HepG2 (cell line): Measurements from ENCODE around the gene AGAP3. TPM values are rescaled to one million over a fixed set of nuclear protein-coding genes. Genes with fewer than 3 reads are reported as not detected.

Experiments
- E2F5 ChIP-seq: sonication (generic); formaldehyde crosslinking; conservative IDR thresholded peaks from 2 replicates; pipeline ENCODE4 v1.4.0; 2020; ENCODE audit warnings: missing genetic modification reagents
- EHMT2 ChIP-seq: fragments of 200-600 bp; sonication (generic); IDR thresholded peaks from 2 replicates; pipeline ENCODE4 v1.7.0; 2017; ENCODE audit warnings: antibody characterized with exemption, low read depth, low read length, borderline replicate concordance
- ELF3 ChIP-seq: IDR thresholded peaks from 2 replicates; pipeline ENCODE4 v1.6.1; 2016; ENCODE audit warnings: missing genetic modification reagents, missing compliant biosample characterization
- ERF ChIP-seq: IDR thresholded peaks from 2 replicates; pipeline ENCODE4 v1.6.1; 2018; ENCODE audit warnings: missing biosample characterization, missing genetic modification reagents
- FOXO4 ChIP-seq: sonication (generic); formaldehyde crosslinking; conservative IDR thresholded peaks from 2 replicates; pipeline ENCODE4 v1.8.1; 2023; ENCODE audit warnings: missing genetic modification reagents
- MBD4 ChIP-seq: IDR thresholded peaks from 2 replicates; pipeline ENCODE4 v1.6.1; 2012; ENCODE audit warnings: low read length, inconsistent platforms, borderline replicate concordance
- MTA1 ChIP-seq: sonication (generic); formaldehyde crosslinking; IDR thresholded peaks from 2 replicates; pipeline ENCODE4 v1.4.0; 2020; ENCODE audit warnings: missing genetic modification reagents, mild to moderate bottlenecking, borderline replicate concordance
- SRSF9 ChIP-seq: fragments of 200-400 bp; formaldehyde crosslinking; IDR thresholded peaks from 2 replicates; pipeline ENCODE4 v1.6.1; 2018; ENCODE audit warnings: borderline replicate concordance, mild to moderate bottlenecking, low read depth, low read length; ENCODE audit not compliant: insufficient read depth, poor library complexity, severe bottlenecking
- STAT5B ChIP-seq: sonication (generic); formaldehyde crosslinking; IDR thresholded peaks from 2 replicates; pipeline ENCODE4 v1.4.0; 2020; ENCODE audit warnings: missing genetic modification reagents
- TSC22D2 ChIP-seq: sonication (generic); formaldehyde crosslinking; IDR thresholded peaks from 2 replicates; pipeline ENCODE4 v1.5.1; 2020; ENCODE audit warnings: missing genetic modification reagents, mild to moderate bottlenecking, borderline replicate concordance
- ZBTB3 ChIP-seq: sonication (generic); formaldehyde crosslinking; IDR thresholded peaks from 2 replicates; pipeline ENCODE4 v1.4.0; 2020; ENCODE audit warnings: low read depth, mild to moderate bottlenecking, moderate library complexity, missing genetic modification reagents, borderline replicate concordance
- ZNF230 ChIP-seq: sonication (generic); formaldehyde crosslinking; IDR thresholded peaks from 2 replicates; pipeline ENCODE4 v1.4.0; 2020; ENCODE audit warnings: mild to moderate bottlenecking, missing genetic modification reagents
- ZNF557 ChIP-seq: sonication (generic); formaldehyde crosslinking; IDR thresholded peaks from 2 replicates; pipeline ENCODE4 v1.4.0; 2020; ENCODE audit warnings: missing genetic modification reagents
- ZNF614 ChIP-seq: IDR thresholded peaks from 2 replicates; pipeline ENCODE4 v1.6.1; 2018; ENCODE audit warnings: missing biosample characterization, missing genetic modification reagents, inconsistent platforms, borderline replicate concordance
- ZNF674 ChIP-seq: sonication (generic); formaldehyde crosslinking; IDR thresholded peaks from 2 replicates; pipeline ENCODE4 v1.5.0; 2020; ENCODE audit warnings: low read depth, mild to moderate bottlenecking, missing genetic modification reagents
- ZNF709 ChIP-seq: sonication (generic); formaldehyde crosslinking; IDR thresholded peaks from 2 replicates; pipeline ENCODE4 v1.5.0; 2020; ENCODE audit warnings: mild to moderate bottlenecking, missing genetic modification reagents
- ZNF768 ChIP-seq: sonication (generic); formaldehyde crosslinking; IDR thresholded peaks from 2 replicates; pipeline ENCODE4 v1.4.0; 2020; ENCODE audit warnings: missing genetic modification reagents
- polyA plus RNA-seq, 8 experiments: library from polyadenylated mRNA; depleted of rRNA in 3 of 8; stranded (reverse) in 7 of 8; unstranded in 1 of 8; fragments of >200 nt; fragmentation: Illumina TruSeq in 4 of 8; extraction: Trizol in 4 of 8; gene quantifications; 2 replicates each; pipeline versions ENCODE4 v1.2.1 to v1.2.3, GENCODE V29; 2011 to 2016; ENCODE audit warnings: low read depth in 4 of 8, missing spikeins in 1 of 8, mixed read lengths in 1 of 8; ENCODE audit not compliant: insufficient read depth in 1 of 8
- total RNA-seq, 5 experiments: library from RNA; depleted of rRNA; stranded (reverse); fragments of >200 nt; fragmentation: Illumina TruSeq; extraction: Trizol; gene quantifications; 2 replicates each; pipeline ENCODE4 v1.2.3, GENCODE V29; 2016; ENCODE audit warnings: low read depth in 1 of 5
- TF ChIP-seq, protein P1 (sequence below): IDR thresholded peaks from 2 replicates; pipeline ENCODE4 v1.6.1; 2012; ENCODE audit warnings: low read length, improper control_type of control experiment
- TF ChIP-seq, protein P2 (sequence below), 2 experiments: sonication (generic) in 1 of 2; formaldehyde crosslinking in 1 of 2; IDR thresholded peaks; 2 replicates each; pipeline versions ENCODE4 v1.4.0 to v1.6.1; 2016 to 2020; ENCODE audit warnings: borderline replicate concordance in 1 of 2, low read depth in 1 of 2, mild to moderate bottlenecking in 1 of 2, missing genetic modification reagents in 1 of 2

AGAP3 gene
- total and polyA plus RNA-seq, 2 of the 13 experiments (the other 11 are each of a cell fraction or from before 2014, with no cell fraction given): 31.3 to 61.4 TPM

- no peak for TF ChIP-seq ZNF768
- TF ChIP-seq ELF3 (CRISPR knock-in tag): peak; percentile 75
- no peak for TF ChIP-seq ZNF614 (CRISPR knock-in tag)
- no peak for TF ChIP-seq MTA1 (CRISPR knock-in tag)
- no peak for TF ChIP-seq SRSF9
- TF ChIP-seq ZNF230 (CRISPR knock-in tag): peak; percentile 73
- TF ChIP-seq, protein P1, sequence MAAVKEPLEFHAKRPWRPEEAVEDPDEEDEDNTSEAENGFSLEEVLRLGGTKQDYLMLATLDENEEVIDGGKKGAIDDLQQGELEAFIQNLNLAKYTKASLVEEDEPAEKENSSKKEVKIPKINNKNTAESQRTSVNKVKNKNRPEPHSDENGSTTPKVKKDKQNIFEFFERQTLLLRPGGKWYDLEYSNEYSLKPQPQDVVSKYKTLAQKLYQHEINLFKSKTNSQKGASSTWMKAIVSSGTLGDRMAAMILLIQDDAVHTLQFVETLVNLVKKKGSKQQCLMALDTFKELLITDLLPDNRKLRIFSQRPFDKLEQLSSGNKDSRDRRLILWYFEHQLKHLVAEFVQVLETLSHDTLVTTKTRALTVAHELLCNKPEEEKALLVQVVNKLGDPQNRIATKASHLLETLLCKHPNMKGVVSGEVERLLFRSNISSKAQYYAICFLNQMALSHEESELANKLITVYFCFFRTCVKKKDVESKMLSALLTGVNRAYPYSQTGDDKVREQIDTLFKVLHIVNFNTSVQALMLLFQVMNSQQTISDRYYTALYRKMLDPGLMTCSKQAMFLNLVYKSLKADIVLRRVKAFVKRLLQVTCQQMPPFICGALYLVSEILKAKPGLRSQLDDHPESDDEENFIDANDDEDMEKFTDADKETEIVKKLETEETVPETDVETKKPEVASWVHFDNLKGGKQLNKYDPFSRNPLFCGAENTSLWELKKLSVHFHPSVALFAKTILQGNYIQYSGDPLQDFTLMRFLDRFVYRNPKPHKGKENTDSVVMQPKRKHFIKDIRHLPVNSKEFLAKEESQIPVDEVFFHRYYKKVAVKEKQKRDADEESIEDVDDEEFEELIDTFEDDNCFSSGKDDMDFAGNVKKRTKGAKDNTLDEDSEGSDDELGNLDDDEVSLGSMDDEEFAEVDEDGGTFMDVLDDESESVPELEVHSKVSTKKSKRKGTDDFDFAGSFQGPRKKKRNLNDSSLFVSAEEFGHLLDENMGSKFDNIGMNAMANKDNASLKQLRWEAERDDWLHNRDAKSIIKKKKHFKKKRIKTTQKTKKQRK: no peak
- TF ChIP-seq ZBTB3 (CRISPR knock-in tag): no peak
- no peak for TF ChIP-seq ZNF674 (CRISPR knock-in tag)
- no peak for TF ChIP-seq E2F5 (CRISPR knock-in tag)
- TF ChIP-seq EHMT2: no peak
- TF ChIP-seq TSC22D2 (CRISPR knock-in tag): no peak
- TF ChIP-seq ZNF557 (CRISPR knock-in tag): no peak
- no peak for TF ChIP-seq STAT5B (CRISPR knock-in tag)
- TF ChIP-seq ERF: no peak
- TF ChIP-seq FOXO4 (CRISPR knock-in tag): no peak
- TF ChIP-seq, protein P2, sequence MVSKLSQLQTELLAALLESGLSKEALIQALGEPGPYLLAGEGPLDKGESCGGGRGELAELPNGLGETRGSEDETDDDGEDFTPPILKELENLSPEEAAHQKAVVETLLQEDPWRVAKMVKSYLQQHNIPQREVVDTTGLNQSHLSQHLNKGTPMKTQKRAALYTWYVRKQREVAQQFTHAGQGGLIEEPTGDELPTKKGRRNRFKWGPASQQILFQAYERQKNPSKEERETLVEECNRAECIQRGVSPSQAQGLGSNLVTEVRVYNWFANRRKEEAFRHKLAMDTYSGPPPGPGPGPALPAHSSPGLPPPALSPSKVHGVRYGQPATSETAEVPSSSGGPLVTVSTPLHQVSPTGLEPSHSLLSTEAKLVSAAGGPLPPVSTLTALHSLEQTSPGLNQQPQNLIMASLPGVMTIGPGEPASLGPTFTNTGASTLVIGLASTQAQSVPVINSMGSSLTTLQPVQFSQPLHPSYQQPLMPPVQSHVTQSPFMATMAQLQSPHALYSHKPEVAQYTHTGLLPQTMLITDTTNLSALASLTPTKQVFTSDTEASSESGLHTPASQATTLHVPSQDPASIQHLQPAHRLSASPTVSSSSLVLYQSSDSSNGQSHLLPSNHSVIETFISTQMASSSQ (IDR thresholded peaks at IDR 0.05; ENCODE audit: low read depth): peak; percentile 96
- TF ChIP-seq, protein P2 (CRISPR knock-in tag; IDR thresholded peaks at IDR 0.05; ENCODE audit: borderline replicate concordance): peak; percentile 98
- TF ChIP-seq MBD4: no peak
- TF ChIP-seq ZNF709: peak; percentile 78; the same call in 1 of the 2 replicates
These were observed 23.7 kb upstream of the AGAP3 start (continued) for GRCh38 chr7:151062399-151063211.
